Bronchial epithelial cell (primary cell): Measurements from ENCODE around the gene HOXC10. TPM values are rescaled to one million over a fixed set of nuclear protein-coding genes. Genes with fewer than 3 reads are reported as not detected.

Source experiments
- DNase-seq: peaks from one replicate; pipeline ENCODE4 v3.0.0-alpha.2; 2010; ENCODE audit warnings: low read depth
- FAIRE-seq: peaks from 2 replicates; lab custom pipeline; 2011; peaks lifted over from hg19 to GRCh38; lab: Jason Lieb, UNC
- H3K27me3 ChIP-seq: 2 replicates; pipeline ENCODE4 v1.5.1; 2011; ENCODE audit warnings: low read length; ENCODE audit not compliant: control insufficient read depth, insufficient read depth
- H3K36me3 ChIP-seq: 2 replicates; pipeline ENCODE4 v1.5.1; 2011; ENCODE audit warnings: low read length; ENCODE audit not compliant: control insufficient read depth, insufficient read depth
- H3K4me3 ChIP-seq: 2 replicates; pipeline ENCODE4 v1.5.1; 2011; ENCODE audit warnings: mild to moderate bottlenecking, low read depth, low read length, control low read depth
- total RNA-seq: library from RNA; depleted of rRNA; stranded (reverse); fragments of >200 nt; gene quantifications from 2 replicates; pipeline ENCODE4 v1.2.1, GENCODE V29; 2014
- TF ChIP-seq, protein P1 (sequence below): IDR thresholded peaks from 2 replicates; pipeline ENCODE4 v1.5.1; 2011; ENCODE audit warnings: mild to moderate bottlenecking, moderate library complexity, low read length, control low read depth, inconsistent platforms; ENCODE audit not compliant: insufficient read depth, severe bottlenecking

The HOXC10 gene
- total RNA-seq, 1 donor from 2014 or later: not detected

GRCh38 chr12:53950437-53950773, 34.5 kb upstream of the HOXC10 start:
- TF ChIP-seq, protein P1, sequence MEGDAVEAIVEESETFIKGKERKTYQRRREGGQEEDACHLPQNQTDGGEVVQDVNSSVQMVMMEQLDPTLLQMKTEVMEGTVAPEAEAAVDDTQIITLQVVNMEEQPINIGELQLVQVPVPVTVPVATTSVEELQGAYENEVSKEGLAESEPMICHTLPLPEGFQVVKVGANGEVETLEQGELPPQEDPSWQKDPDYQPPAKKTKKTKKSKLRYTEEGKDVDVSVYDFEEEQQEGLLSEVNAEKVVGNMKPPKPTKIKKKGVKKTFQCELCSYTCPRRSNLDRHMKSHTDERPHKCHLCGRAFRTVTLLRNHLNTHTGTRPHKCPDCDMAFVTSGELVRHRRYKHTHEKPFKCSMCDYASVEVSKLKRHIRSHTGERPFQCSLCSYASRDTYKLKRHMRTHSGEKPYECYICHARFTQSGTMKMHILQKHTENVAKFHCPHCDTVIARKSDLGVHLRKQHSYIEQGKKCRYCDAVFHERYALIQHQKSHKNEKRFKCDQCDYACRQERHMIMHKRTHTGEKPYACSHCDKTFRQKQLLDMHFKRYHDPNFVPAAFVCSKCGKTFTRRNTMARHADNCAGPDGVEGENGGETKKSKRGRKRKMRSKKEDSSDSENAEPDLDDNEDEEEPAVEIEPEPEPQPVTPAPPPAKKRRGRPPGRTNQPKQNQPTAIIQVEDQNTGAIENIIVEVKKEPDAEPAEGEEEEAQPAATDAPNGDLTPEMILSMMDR: no peak
- no peak for FAIRE-seq
- H3K27me3 ChIP-seq: peaks cover 72% of the 10 kb centered on the region
- H3K4me3 ChIP-seq: no peak overlapping the region
- DNase-seq: no peak
- no peaks in the 10 kb centered on the region for H3K36me3 ChIP-seq

- TF ChIP-seq, protein P1: no peak
- no peaks in the 10 kb centered on the region for H3K36me3 ChIP-seq
- no peak overlapping the region for H3K4me3 ChIP-seq
- peaks cover 72% of the 10 kb centered on the region for H3K27me3 ChIP-seq
- DNase-seq (no peak), FAIRE-seq (no peak)
Observed at GRCh38 chr12:53950789-53951576, 34.0 kb upstream of the HOXC10 start.

GRCh38 chr12:53951577-53952334, 33.2 kb upstream of the HOXC10 start:
- no peak for DNase-seq
- Histone ChIP-seq H3K27me3 (peaks cover 75% of the 10 kb centered on the region), H3K36me3 (no peaks in the 10 kb centered on the region), H3K4me3 (no peak overlapping the region)
- TF ChIP-seq, protein P1: no peak
- FAIRE-seq: no peak

GRCh38 chr12:53952335-53952694, 32.6 kb upstream of the HOXC10 start:
- FAIRE-seq (no peak), DNase-seq (no peak)
- H3K27me3 ChIP-seq: peaks cover 79% of the 10 kb centered on the region
- TF ChIP-seq, protein P1: no peak
- H3K36me3 ChIP-seq: no peaks in the 10 kb centered on the region
- no peak overlapping the region for H3K4me3 ChIP-seq

DNA sequence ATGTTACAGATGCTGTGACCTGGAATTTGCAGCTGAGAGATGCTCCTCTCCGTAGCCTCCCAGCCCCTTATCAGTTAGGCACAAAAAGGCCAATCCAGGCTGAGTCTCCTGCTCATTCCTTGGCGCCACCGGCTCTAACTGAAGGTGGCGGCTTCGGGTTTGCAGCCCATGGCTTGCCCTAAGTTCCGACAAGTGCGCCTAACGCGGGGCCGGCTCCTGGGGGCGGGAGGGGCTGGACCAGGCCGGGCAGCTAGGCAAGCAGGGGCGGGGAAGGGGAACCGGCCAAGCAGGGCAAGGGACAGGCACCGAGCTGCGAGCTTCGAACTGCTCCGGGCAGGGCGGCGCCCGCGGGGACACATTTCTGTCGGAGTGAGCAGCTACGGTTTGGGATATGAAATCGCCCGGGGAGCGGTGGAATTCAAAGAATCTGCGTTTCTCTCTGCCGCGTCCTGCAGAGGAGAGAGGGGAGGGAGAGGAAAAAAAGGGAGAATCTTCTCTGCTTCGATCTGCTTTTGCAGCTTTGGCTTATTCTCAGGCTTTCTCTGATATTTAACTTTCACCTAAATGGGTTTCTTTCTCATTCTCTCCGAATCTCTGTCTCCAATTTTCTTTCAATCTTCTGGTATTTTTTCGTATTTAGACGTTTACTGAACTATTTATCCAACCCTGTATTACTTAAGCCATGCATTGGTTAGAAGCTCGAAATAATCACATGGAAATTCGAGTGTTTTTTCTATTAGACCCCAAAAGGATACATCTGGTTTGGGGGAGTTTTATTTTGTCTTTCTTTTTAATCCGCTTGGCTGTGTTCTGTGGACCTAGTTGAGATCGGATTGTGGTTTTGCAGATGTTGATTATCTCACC, 31.8 kb upstream of the HOXC10 start:
- DNase-seq (no peak), FAIRE-seq (no peak)
- Histone ChIP-seq H3K36me3 (no peaks in the 10 kb centered on the region), H3K27me3 (peaks cover 84% of the 10 kb centered on the region), H3K4me3 (no peak overlapping the region)
- TF ChIP-seq, protein P1: no peak
